Measurements from ENCODE around the gene UGT1A8. TPM values are rescaled to one million over a fixed set of nuclear protein-coding genes. Genes with fewer than 3 reads are reported as not detected.

Gene UGT1A8
- total RNA-seq, 1 donor from 2014 or later, result not detected

DNA sequence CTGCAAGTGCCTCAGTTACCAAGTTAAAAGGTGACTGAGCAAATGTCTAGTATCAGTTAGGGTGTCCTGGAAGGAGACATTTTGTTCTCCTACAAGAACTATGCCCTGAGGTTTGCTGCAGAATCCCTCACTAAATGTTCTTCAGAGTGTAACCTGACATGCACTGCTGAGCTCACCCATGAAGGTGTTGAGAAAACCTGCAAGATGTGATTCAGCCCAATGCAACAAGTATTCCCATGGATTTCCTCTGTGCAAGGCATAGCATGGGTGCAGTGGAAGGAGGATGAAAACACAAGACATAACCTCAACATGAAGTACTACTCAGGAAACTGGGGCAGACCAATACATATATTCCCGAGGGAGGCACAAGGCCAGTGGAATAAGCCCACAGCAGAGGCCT lies 15.4 kb upstream of the UGT1A8 start:
- Histone ChIP-seq H3K27ac (no peak overlapping the region), H3K9me3 (no peaks in the 10 kb centered on the region), H3K4me1 (no peaks in the 10 kb centered on the region), H3K36me3 (no peaks in the 10 kb centered on the region), H3K27me3 (no peaks in the 10 kb centered on the region), H3K4me3 (no peak overlapping the region)
- DNase-seq, result no peak
- intact Hi-C loops (cut with DNase I), result no loop called here
- no peak for ATAC-seq
- no peak for TF ChIP-seq CTCF (IDR thresholded peaks at IDR 0.05)

DNA sequence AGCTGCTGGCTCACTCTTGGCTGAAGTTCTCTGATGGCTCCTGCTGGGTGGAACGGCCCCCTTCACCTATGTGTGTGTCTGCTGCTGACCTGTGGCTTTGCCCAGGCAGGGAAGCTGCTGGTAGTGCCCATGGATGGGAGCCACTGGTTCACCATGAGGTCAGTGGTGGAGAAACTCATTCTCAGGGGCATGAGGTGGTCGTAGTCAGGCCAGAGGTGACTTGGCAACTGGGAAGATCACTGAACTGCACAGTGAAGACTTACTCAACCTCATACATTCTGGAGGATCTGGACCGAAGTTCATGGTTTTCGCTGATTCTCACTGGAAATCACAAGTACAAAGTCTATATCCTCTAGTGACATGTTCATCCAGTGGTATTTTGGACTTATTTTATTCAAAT lies 13.9 kb upstream of the UGT1A8 start:
- intact Hi-C loops (cut with DNase I), result no loop called here
- no peak overlapping the region for H3K27ac ChIP-seq

GRCh38 chr2:233604826-233605225 lies 12.6 kb upstream of the UGT1A8 start:
- H3K27ac ChIP-seq, result no peak overlapping the region
- ATAC-seq, result no peak
- H3K4me1 ChIP-seq, result no peaks in the 10 kb centered on the region
- H3K36me3 ChIP-seq, result no peaks in the 10 kb centered on the region
- H3K9me3 ChIP-seq, result no peaks in the 10 kb centered on the region
- H3K27me3 ChIP-seq, result no peaks in the 10 kb centered on the region
- no peak overlapping the region for H3K4me3 ChIP-seq
- intact Hi-C loops (cut with DNase I), result no loop called here
- no peak for TF ChIP-seq CTCF (IDR thresholded peaks at IDR 0.05)
- no peak for DNase-seq

More for the DNA sequence above, 13.9 kb upstream of the UGT1A8 start:
- Histone ChIP-seq H3K4me3 (no peak overlapping the region), H3K27me3 (no peaks in the 10 kb centered on the region), H3K9me3 (no peaks in the 10 kb centered on the region), H3K4me1 (no peaks in the 10 kb centered on the region), H3K36me3 (no peaks in the 10 kb centered on the region)
- no peak for ATAC-seq
- no peak for DNase-seq
- no peak for TF ChIP-seq CTCF (IDR thresholded peaks at IDR 0.05)

DNA sequence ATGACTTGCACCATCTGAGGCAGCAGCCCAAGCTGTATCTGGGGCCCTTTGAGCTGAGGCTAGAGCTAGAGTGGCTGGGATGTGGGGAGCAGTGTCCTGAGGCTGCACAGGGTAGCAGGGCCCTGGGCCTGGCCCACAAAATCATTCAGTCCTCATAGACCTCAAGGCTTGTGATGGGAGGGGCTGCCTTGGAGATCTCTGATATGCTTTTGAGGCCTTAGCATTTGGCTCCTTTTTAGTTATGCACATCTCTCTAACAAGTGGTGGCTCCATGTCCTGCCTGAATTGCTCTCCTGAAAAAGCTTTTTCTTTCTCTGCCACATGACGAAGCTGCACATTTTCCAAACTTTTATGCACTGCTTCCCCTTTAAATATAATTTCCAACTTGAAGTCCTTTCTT lies 11.8 kb upstream of the UGT1A8 start:
- DNase-seq (no peak), ATAC-seq (no peak)
- H3K4me1 ChIP-seq, result no peaks in the 10 kb centered on the region
- no peaks in the 10 kb centered on the region for H3K36me3 ChIP-seq
- H3K4me3 ChIP-seq, result no peak overlapping the region
- no peaks in the 10 kb centered on the region for H3K9me3 ChIP-seq
- H3K27ac ChIP-seq, result no peak overlapping the region
- no peak for TF ChIP-seq CTCF (IDR thresholded peaks at IDR 0.05)
- no peaks in the 10 kb centered on the region for H3K27me3 ChIP-seq
- intact Hi-C loops (cut with DNase I), result no loop called here

DNA sequence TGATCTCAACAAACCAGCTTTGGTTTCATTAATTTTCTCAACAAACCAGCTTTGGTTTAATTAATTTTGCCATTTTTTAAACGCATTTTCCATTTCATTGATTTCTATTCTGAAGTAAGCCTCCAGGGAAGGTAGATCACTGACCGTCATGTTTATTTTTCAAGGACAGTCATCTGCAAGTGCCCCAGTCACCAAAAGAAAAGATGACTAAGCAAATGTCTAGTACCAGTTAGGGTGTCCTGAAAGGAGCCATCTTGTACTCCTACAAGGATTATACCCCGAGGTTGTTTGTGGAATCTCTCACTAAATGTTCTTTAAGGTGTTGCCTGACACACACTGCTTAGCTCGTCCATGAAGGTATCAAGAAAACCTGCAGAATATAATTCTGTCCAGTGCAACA lies 6.1 kb upstream of the UGT1A8 start:
- ATAC-seq, result no peak
- no peak for DNase-seq

More for the DNA sequence above, 6.1 kb upstream of the UGT1A8 start:
- no peak for TF ChIP-seq CTCF (IDR thresholded peaks at IDR 0.05)
- Histone ChIP-seq H3K4me1 (no peaks in the 10 kb centered on the region), H3K27me3 (no peaks in the 10 kb centered on the region), H3K36me3 (no peaks in the 10 kb centered on the region), H3K4me3 (no peak overlapping the region), H3K27ac (no peak overlapping the region), H3K9me3 (no peaks in the 10 kb centered on the region)
- intact Hi-C loops (cut with DNase I), result no loop called here

All from upper lobe of right lung (tissue), 1 donor.